HCT116 (cell line): Measurements from ENCODE around the gene BMP7. TPM values are rescaled to one million over a fixed set of nuclear protein-coding genes. Genes with fewer than 3 reads are reported as not detected.

ENCODE experiments used
- ATAC-seq: fragments of 200-7000 bp; cut with Tn5 transposase; 2 replicates; pipeline ENCODE4 v1.9.1; 2020; ENCODE audit warnings: mild to moderate bottlenecking, moderate library complexity
- BruUV-seq: library from RNA; stranded (reverse); fragments of 400-500 nt; replicated peaks from 2 replicates; lab custom pipeline; 2021; lab: Mats Ljungman, UMichigan
- CTCF ChIA-PET: fragments of 300-600 bp; sonication (Branson Sonifier 250); formaldehyde crosslinking; loops from one replicate; lab custom pipeline; 2021; ENCODE audit warnings: antibody characterized with exemption; lab: Charles Lee
- POLR2A ChIA-PET: fragments of 300-600, 350-600 bp; sonication (Branson Sonifier 250); formaldehyde crosslinking; loops from one replicate; lab custom pipeline; 2021; ENCODE audit warnings: antibody characterized with exemption; lab: Charles Lee
- RAD21 ChIA-PET, 2 experiments: fragments of 300-600 bp; sonication (Branson Sonifier 250); formaldehyde crosslinking; loops; one replicate each; lab custom pipeline; 2023; ENCODE audit warnings: low total read pairs in 2 of 2; ENCODE audit not compliant: uncharacterized antibody in 2 of 2, unreplicated experiment in 2 of 2, low non-redundant PET in 1 of 2; lab: Charles Lee
- DNase-seq: peaks from one replicate; pipeline ENCODE4 v3.0.0-alpha.2; 2010; ENCODE audit warnings: low read depth, low spot score
- H2AFZ ChIP-seq: fragments of 200-600 bp; shearing (Covaris generic), sonication (generic); 2 replicates; pipeline ENCODE4 v1.6.1; 2017; ENCODE audit warnings: low read depth, mixed run types, mixed read lengths, antibody characterized with exemption, low read length; ENCODE audit not compliant: poor library complexity, severe bottlenecking
- H3K27ac ChIP-seq: 2 replicates; pipeline ENCODE4 v1.5.1; 2012; ENCODE audit warnings: low read depth, low read length
- H3K27me3 ChIP-seq: fragments of 200-600 bp; sonication (generic); 2 replicates; pipeline ENCODE4 v1.6.1; 2016; ENCODE audit warnings: mixed run types, low read length, mixed read lengths; ENCODE audit not compliant: insufficient read depth
- H3K36me3 ChIP-seq, 2 experiments: fragments of 200-500 bp in 1 of 2; fragments of 200-600 bp in 1 of 2; sonication (Bioruptor generic) in 1 of 2; sonication (generic) in 1 of 2; 2 replicates each; pipeline versions ENCODE4 v1.5.1 to v1.6.1; 2014 to 2016; ENCODE audit warnings: low read length in 2 of 2, inconsistent platforms in 1 of 2, mixed read lengths in 1 of 2, mixed run types in 1 of 2; ENCODE audit not compliant: insufficient read depth in 2 of 2, control insufficient read depth in 1 of 2
- H3K4me1 ChIP-seq, 2 experiments: fragments of 200-600 bp in 1 of 2; sonication (generic) in 1 of 2; 2 replicates each; pipeline versions ENCODE4 v1.5.1 to v1.6.1; 2012 to 2017; ENCODE audit warnings: low read length in 2 of 2, inconsistent platforms in 1 of 2, mild to moderate bottlenecking in 1 of 2, mixed read lengths in 1 of 2, mixed run types in 1 of 2, moderate library complexity in 1 of 2; ENCODE audit not compliant: insufficient read depth in 2 of 2, control insufficient read depth in 1 of 2
- H3K4me2 ChIP-seq: fragments of 200-600 bp; sonication (generic); 2 replicates; pipeline ENCODE4 v1.6.1; 2017; ENCODE audit warnings: mixed run types, low read length, mixed read lengths
- H3K4me3 ChIP-seq, 2 experiments: fragments of 200-600 bp in 1 of 2; sonication (generic) in 1 of 2; replicated peaks in 1 of 2; 2 replicates each; pipeline ENCODE4 v1.5.1; 2011 to 2016; ENCODE audit warnings: low read length in 2 of 2, control low read depth in 1 of 2, low read depth in 1 of 2, mild to moderate bottlenecking in 1 of 2, mixed read lengths in 1 of 2, mixed run types in 1 of 2
- H3K79me2 ChIP-seq: fragments of 200-600 bp; sonication (generic); 2 replicates; pipeline ENCODE4 v1.6.1; 2017; ENCODE audit warnings: mild to moderate bottlenecking, mixed run types, low read length, moderate library complexity, mixed read lengths; ENCODE audit not compliant: insufficient read depth
- H3K9ac ChIP-seq: fragments of 200-600 bp; sonication (generic); 2 replicates; pipeline ENCODE4 v1.6.1; 2016; ENCODE audit warnings: low read length, mixed read lengths
- H3K9me2 ChIP-seq: fragments of 200-600 bp; sonication (generic), shearing (Covaris generic); 2 replicates; pipeline ENCODE4 v1.6.1; 2017; ENCODE audit warnings: mixed run types, mild to moderate bottlenecking, moderate library complexity; ENCODE audit not compliant: insufficient read depth
- H3K9me3 ChIP-seq, 2 experiments: fragments of 200-500 bp in 1 of 2; fragments of 200-600 bp in 1 of 2; sonication (Bioruptor generic) in 1 of 2; sonication (generic) in 1 of 2; 2 replicates each; pipeline ENCODE4 v1.6.1; 2014 to 2017; ENCODE audit warnings: low read length in 2 of 2, mixed read lengths in 2 of 2, inconsistent platforms in 1 of 2, low read depth in 1 of 2, mild to moderate bottlenecking in 1 of 2, mixed run types in 1 of 2, moderate library complexity in 1 of 2; ENCODE audit not compliant: control insufficient read depth in 1 of 2, insufficient read depth in 1 of 2
- H4K20me1 ChIP-seq: fragments of 200-600 bp; sonication (generic), shearing (Covaris generic); 2 replicates; pipeline ENCODE4 v1.6.1; 2017; ENCODE audit warnings: mixed run types, mild to moderate bottlenecking, moderate library complexity; ENCODE audit not compliant: insufficient read depth
- FOSL1 ChIP-seq: IDR thresholded peaks from 2 replicates; pipeline ENCODE4 v1.6.1; 2012; ENCODE audit warnings: low read depth
- JUND ChIP-seq: IDR thresholded peaks from 2 replicates; pipeline ENCODE4 v1.6.1; 2012
- POLR2A ChIP-seq: IDR thresholded peaks from 2 replicates; pipeline ENCODE4 v1.7.0; 2011; ENCODE audit warnings: borderline replicate concordance; ENCODE audit not compliant: insufficient read depth, insufficient read length; ENCODE audit errors: extremely low read depth
- SIN3A ChIP-seq: IDR thresholded peaks from 2 replicates; pipeline ENCODE4 v1.6.1; 2012; ENCODE audit warnings: low read depth
- TCF7L2 ChIP-seq: IDR thresholded peaks from 2 replicates; pipeline ENCODE4 v1.7.0; 2011; ENCODE audit warnings: borderline replicate concordance, inconsistent platforms; ENCODE audit not compliant: insufficient read depth, insufficient read length; ENCODE audit errors: extremely low read depth
- YY1 ChIP-seq: IDR thresholded peaks from 2 replicates; pipeline ENCODE4 v1.6.1; 2011; ENCODE audit warnings: low read length, low read depth, moderate library complexity, mild to moderate bottlenecking; ENCODE audit not compliant: insufficient replicate concordance; ENCODE audit errors: extremely low read depth
- intact Hi-C: fragments of 100-400 bp; cut with micrococcal nuclease; formaldehyde crosslinking; loops from 2 replicates; pipeline ENCODE4 v1.10.0; 2022
- total RNA-seq: library from RNA; stranded (reverse); gene quantifications from one replicate; pipeline ENCODE4 v1.2.1, GENCODE V29; 2021; ENCODE audit not compliant: unreplicated experiment
- TF ChIP-seq, protein P1 (sequence below): IDR thresholded peaks from 2 replicates; pipeline ENCODE4 v1.6.1; 2011; ENCODE audit warnings: mild to moderate bottlenecking, low read length, moderate library complexity; ENCODE audit not compliant: insufficient replicate concordance; ENCODE audit errors: extremely low read depth

BMP7 gene
- total RNA-seq, 1 experiment from 2014 or later = 7.0 TPM

DNA sequence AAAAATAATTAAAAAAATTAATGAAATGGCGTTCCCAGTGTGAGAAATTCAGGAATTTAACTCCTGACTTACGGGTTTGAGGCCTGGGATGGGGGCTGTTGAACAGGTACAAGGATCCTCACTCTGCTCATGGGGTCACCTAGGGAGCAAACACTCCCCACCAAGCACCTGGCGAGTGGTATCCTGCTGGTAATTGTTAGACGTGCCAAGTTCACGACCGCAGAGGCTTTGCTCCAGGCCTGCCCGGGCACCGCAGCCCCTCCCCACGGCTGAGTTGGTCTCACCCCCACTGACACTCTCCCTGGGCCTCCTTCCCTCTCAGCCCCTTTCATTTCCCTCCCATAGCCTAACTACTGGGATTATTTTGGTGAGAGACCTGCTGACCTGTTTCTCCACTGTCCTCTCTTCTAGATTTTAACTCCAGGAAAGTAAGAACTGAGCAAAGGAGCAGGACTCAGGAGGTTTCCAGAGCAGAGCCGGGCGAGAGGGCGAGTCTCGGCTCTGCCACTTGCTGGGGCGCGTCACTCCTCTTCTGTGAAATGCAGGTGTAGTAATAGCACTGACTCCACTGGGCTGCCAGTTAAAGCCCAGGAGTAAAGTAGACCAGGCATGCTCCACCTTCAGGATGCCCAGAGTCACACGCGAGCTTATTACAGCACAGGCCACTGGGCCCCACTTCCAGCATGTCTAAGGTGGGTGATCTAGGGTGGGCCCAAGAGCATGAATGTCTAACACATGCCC lies 22.8 kb downstream of the BMP7 start:
- ChIA-PET POLR2A (no interaction called here), RAD21 (interaction anchor here in 1 of 2 experiments (0.7 kb wide), 1 partner anchor 147 kb away, joined by 3 read pairs; no protein-coding TSS in a partner anchor), CTCF (no interaction called here)
- Histone ChIP-seq H3K4me1 (peaks cover 4 to 7% of the 10 kb centered on the region in 2 experiments; a peak in 3 of 4 replicates), H3K9me2 (no peaks in the 10 kb centered on the region), H2AFZ (no peak overlapping the region), H3K27me3 (no peaks in the 10 kb centered on the region), H3K79me2 (no peaks in the 10 kb centered on the region), H3K27ac (no peak overlapping the region), H3K9me3 (no peaks in the 10 kb centered on the region), H4K20me1 (no peaks in the 10 kb centered on the region), H3K4me3 (no peak overlapping the region), H3K9ac (no peak overlapping the region), H3K4me2 (no peak overlapping the region), H3K36me3 (no peaks in the 10 kb centered on the region)
- ATAC-seq (peak; percentile 68), DNase-seq (no peak)
- no peak for TF ChIP-seq POLR2A
- intact Hi-C loops = no loop called here
- no TSS peak for BruUV-seq

DNA sequence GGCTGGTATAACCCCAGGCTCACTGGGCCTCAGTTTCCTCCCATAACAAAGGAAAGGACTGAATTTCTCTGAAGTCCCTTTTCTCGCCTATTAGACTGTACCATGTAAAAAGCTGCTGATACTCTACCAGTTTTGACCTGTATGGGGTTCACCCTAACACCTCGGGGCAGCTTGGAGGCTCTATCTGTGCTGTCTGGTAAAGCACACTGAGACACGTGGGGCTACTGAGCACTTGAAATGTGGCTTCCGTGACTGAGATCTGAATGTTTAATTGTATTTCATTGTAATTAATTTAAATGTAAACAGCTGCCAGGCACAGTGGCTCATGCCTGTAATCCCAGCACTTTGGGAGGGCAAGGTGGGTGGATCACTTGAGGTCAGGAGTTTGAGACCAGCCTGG lies 24.0 kb downstream of the BMP7 start:
- ATAC-seq = no peak
- intact Hi-C loops = no loop called here
- H3K27ac ChIP-seq = no peak overlapping the region
- no TSS peak for BruUV-seq
- H3K9me3 ChIP-seq = no peaks in the 10 kb centered on the region
- no peaks in the 10 kb centered on the region for H3K36me3 ChIP-seq
- no peak overlapping the region for H2AFZ ChIP-seq
- H3K79me2 ChIP-seq = no peaks in the 10 kb centered on the region
- no peaks in the 10 kb centered on the region for H3K27me3 ChIP-seq
- CTCF ChIA-PET = no interaction called here
- no peak overlapping the region for H3K4me3 ChIP-seq
- DNase-seq = no peak
- RAD21 ChIA-PET = no interaction called here
- H3K4me1 ChIP-seq = peaks cover 4 to 7% of the 10 kb centered on the region in 2 experiments; a peak in 3 of 4 replicates
- no peak overlapping the region for H3K9ac ChIP-seq
- TF ChIP-seq JUND (no peak), TCF7L2 (no peak), FOSL1 (no peak), SIN3A (no peak), YY1 (no peak)
- TF ChIP-seq, protein P1, sequence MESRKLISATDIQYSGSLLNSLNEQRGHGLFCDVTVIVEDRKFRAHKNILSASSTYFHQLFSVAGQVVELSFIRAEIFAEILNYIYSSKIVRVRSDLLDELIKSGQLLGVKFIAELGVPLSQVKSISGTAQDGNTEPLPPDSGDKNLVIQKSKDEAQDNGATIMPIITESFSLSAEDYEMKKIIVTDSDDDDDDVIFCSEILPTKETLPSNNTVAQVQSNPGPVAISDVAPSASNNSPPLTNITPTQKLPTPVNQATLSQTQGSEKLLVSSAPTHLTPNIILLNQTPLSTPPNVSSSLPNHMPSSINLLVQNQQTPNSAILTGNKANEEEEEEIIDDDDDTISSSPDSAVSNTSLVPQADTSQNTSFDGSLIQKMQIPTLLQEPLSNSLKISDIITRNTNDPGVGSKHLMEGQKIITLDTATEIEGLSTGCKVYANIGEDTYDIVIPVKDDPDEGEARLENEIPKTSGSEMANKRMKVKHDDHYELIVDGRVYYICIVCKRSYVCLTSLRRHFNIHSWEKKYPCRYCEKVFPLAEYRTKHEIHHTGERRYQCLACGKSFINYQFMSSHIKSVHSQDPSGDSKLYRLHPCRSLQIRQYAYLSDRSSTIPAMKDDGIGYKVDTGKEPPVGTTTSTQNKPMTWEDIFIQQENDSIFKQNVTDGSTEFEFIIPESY = no peak
- POLR2A ChIA-PET = no interaction called here
- no peaks in the 10 kb centered on the region for H3K9me2 ChIP-seq
- H3K4me2 ChIP-seq = no peak overlapping the region
- H4K20me1 ChIP-seq = no peaks in the 10 kb centered on the region
